Breast epithelium (tissue), 3 donors: ENCODE results near the gene NOTO.

ENCODE experiments used
- POLR2A ChIP-seq: fragments of 450-650 bp; IDR thresholded peaks from one replicate; pipeline ENCODE4 v1.6.1; 2016; ENCODE audit warnings: antibody characterized with exemption, mild to moderate bottlenecking, moderate library complexity
- POLR2AphosphoS5 ChIP-seq, 3 donors: sonication (generic); formaldehyde crosslinking; IDR thresholded peaks; one replicate each; pipeline ENCODE4 v1.6.1; 2017; ENCODE audit warnings: antibody characterized with exemption in 3 of 3
- TF ChIP-seq, protein P1 (sequence below), 3 donors: fragments of 450-650 bp; IDR thresholded peaks; one replicate each; pipeline ENCODE4 v1.5.1; 2016 to 2017; ENCODE audit warnings: antibody characterized with exemption in 3 of 3, mild to moderate bottlenecking in 3 of 3, moderate library complexity in 3 of 3

DNA sequence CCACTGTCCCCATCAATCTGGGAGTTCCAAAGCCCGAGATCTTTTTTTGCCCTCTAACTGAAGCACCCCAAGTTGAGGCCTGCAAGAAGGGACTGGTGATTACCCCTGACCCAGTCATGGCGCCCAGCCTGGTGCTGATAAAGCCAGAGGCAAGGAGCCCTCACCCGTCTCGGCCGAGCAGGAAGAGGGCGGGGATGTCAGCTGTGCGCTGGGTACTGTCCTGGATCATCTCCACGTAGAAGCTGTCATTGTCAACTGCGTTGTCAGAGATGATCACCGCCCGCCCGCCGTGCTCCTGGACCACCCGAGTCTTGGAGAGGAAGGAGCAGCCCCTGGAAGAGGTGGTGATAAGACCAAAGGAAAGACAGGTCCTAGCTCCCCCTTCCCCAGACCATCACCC is 26.3 kb downstream of the NOTO start:
- TF ChIP-seq POLR2A = no peak
- TF ChIP-seq, protein P1, sequence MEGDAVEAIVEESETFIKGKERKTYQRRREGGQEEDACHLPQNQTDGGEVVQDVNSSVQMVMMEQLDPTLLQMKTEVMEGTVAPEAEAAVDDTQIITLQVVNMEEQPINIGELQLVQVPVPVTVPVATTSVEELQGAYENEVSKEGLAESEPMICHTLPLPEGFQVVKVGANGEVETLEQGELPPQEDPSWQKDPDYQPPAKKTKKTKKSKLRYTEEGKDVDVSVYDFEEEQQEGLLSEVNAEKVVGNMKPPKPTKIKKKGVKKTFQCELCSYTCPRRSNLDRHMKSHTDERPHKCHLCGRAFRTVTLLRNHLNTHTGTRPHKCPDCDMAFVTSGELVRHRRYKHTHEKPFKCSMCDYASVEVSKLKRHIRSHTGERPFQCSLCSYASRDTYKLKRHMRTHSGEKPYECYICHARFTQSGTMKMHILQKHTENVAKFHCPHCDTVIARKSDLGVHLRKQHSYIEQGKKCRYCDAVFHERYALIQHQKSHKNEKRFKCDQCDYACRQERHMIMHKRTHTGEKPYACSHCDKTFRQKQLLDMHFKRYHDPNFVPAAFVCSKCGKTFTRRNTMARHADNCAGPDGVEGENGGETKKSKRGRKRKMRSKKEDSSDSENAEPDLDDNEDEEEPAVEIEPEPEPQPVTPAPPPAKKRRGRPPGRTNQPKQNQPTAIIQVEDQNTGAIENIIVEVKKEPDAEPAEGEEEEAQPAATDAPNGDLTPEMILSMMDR (IDR thresholded peaks at IDR 0.05) = no peak
- TF ChIP-seq POLR2AphosphoS5 (IDR thresholded peaks at IDR 0.05) = no peak
